Measurements from ENCODE around the gene CPAMD8. TPM values are rescaled to one million over a fixed set of nuclear protein-coding genes. Genes with fewer than 3 reads are reported as not detected.
A peak's percentile ranks its signal among the peaks of the same experiment; 100 is the strongest.

The CPAMD8 gene
- total RNA-seq, 2 donors from 2014 or later, result 2.0 to 5.2 TPM

DNA sequence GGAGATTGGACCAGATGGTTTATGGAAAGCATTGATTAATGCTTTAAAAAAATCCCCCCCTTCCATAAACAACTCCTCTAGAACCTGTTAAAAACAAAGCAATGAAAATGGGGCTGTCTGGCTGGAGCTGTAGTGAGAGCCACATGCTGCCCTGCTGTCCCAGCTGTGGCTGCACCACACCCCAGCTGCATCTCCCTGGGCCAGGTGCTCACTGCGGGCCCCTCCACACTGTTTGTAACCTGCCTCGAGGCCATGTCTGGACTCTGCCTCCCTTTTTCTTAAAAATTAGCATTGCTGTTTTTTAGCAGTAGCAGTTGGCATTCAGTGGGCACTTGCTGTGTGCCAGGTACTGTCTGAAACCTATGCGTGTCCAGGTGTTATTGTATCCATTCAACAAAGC lies 153.0 kb downstream of the CPAMD8 start:
- Histone ChIP-seq H3K9me3 (no peaks in the 10 kb centered on the region), H3K4me1 (no peaks in the 10 kb centered on the region), H3K27me3 (no peaks in the 10 kb centered on the region), H3K4me3 (no peak overlapping the region), H3K27ac (no peak overlapping the region), H3K36me3 (replicated peaks in 1 of 2; ENCODE audit: insufficient read depth in 1 of 2, low read depth in 2 of 2) (peaks cover 17% of the 10 kb centered on the region in 2 donors)
- intact Hi-C loops (cut with DNase I), result no loop called here
- ATAC-seq (no peak), DNase-seq (no peak)
- no peak for TF ChIP-seq POLR2A (IDR thresholded peaks at IDR 0.05)
- TF ChIP-seq, protein P1, sequence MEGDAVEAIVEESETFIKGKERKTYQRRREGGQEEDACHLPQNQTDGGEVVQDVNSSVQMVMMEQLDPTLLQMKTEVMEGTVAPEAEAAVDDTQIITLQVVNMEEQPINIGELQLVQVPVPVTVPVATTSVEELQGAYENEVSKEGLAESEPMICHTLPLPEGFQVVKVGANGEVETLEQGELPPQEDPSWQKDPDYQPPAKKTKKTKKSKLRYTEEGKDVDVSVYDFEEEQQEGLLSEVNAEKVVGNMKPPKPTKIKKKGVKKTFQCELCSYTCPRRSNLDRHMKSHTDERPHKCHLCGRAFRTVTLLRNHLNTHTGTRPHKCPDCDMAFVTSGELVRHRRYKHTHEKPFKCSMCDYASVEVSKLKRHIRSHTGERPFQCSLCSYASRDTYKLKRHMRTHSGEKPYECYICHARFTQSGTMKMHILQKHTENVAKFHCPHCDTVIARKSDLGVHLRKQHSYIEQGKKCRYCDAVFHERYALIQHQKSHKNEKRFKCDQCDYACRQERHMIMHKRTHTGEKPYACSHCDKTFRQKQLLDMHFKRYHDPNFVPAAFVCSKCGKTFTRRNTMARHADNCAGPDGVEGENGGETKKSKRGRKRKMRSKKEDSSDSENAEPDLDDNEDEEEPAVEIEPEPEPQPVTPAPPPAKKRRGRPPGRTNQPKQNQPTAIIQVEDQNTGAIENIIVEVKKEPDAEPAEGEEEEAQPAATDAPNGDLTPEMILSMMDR (IDR thresholded peaks at IDR 0.05), result no peak
- WGBS, 2 donors, result 91 to 100% methylated on average over 3 of the region's 3 CpGs

GRCh38 chr19:16872728-16873127 lies 153.9 kb downstream of the CPAMD8 start:
- 95 to 100% methylated on average over 4 to 19 of the region's 21 CpGs for WGBS, 2 donors
- H3K4me1 ChIP-seq, result no peaks in the 10 kb centered on the region
- no peak for TF ChIP-seq POLR2A (IDR thresholded peaks at IDR 0.05)
- TF ChIP-seq, protein P1 (IDR thresholded peaks at IDR 0.05), result no peak
- intact Hi-C loops (cut with DNase I), result no loop called here
- peak overlapping the region in 1 of 4 donors; percentile 1 for H3K27ac ChIP-seq
- no peaks in the 10 kb centered on the region for H3K9me3 ChIP-seq
- DNase-seq, result no peak
- ATAC-seq, result no peak
- H3K27me3 ChIP-seq, result no peaks in the 10 kb centered on the region
- H3K36me3 ChIP-seq (replicated peaks in 1 of 2; ENCODE audit: insufficient read depth in 1 of 2, low read depth in 2 of 2), result peaks cover 11 to 17% of the 10 kb centered on the region in 2 donors
- H3K4me3 ChIP-seq, result no peak overlapping the region

DNA sequence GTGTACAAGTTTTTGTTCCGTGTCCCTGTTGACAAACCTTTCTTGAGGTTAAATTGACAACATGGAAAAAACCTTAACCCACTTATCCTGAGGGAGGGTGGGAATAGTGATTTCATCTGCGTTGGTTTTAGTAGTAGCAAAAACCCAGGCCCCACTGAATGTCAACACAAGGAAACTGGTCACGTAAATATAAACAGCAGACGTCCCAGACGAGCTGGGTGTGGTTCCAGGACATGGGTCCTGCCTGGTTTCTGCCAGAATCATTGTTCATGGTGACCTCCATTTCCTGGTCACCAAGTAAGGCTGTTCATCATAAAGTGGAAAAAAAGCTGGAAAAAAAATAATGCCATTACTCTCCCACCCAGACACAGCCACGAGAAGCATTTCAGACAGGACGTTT lies 154.7 kb downstream of the CPAMD8 start:
- 78 to 86% methylated on average over 7 of the region's 7 CpGs for WGBS, 2 donors
- H3K27ac ChIP-seq, result no peak overlapping the region
- H3K27me3 ChIP-seq, result no peaks in the 10 kb centered on the region
- DNase-seq (no peak), ATAC-seq (peak; percentile 25)
- peaks cover 10 to 13% of the 10 kb centered on the region in 2 donors for H3K36me3 ChIP-seq (replicated peaks in 1 of 2; ENCODE audit: insufficient read depth in 1 of 2, low read depth in 2 of 2)
- intact Hi-C loops (cut with DNase I), result no loop called here
- no peak for TF ChIP-seq POLR2A (IDR thresholded peaks at IDR 0.05)
- TF ChIP-seq, protein P1 (IDR thresholded peaks at IDR 0.05), result no peak
- H3K9me3 ChIP-seq, result no peaks in the 10 kb centered on the region
- no peaks in the 10 kb centered on the region for H3K4me1 ChIP-seq
- no peak overlapping the region for H3K4me3 ChIP-seq

GRCh38 chr19:16869331-16869972 lies 157.2 kb downstream of the CPAMD8 start:
- WGBS, 2 donors, result 96 to 97% methylated on average over 13 to 23 of the region's 30 CpGs

More at GRCh38 chr19:16869331-16869972, 157.2 kb downstream of the CPAMD8 start:
- ATAC-seq (no peak), DNase-seq (no peak)
- H3K36me3 ChIP-seq (replicated peaks in 1 of 2; ENCODE audit: insufficient read depth in 1 of 2, low read depth in 2 of 2), result peaks cover 0 to 17% of the 10 kb centered on the region in 2 donors
- no peaks in the 10 kb centered on the region for H3K9me3 ChIP-seq
- TF ChIP-seq, protein P1 (IDR thresholded peaks at IDR 0.05), result no peak
- TF ChIP-seq POLR2A (IDR thresholded peaks at IDR 0.05), result no peak
- intact Hi-C loops (cut with DNase I), result no loop called here
- H3K27ac ChIP-seq, result no peak overlapping the region
- no peak overlapping the region for H3K4me3 ChIP-seq
- no peaks in the 10 kb centered on the region for H3K27me3 ChIP-seq
- H3K4me1 ChIP-seq, result no peaks in the 10 kb centered on the region

Measured in body of pancreas (tissue), 4 donors.